ENCODE data around the gene FAM169A.

GRCh38 chr5:74839229-74839628 lies 27.0 kb downstream of the FAM169A start:
- TF ChIP-seq CTCF (conservative IDR thresholded peaks at IDR 0.05; ENCODE audit: low read depth, low read length), result no peak
- TF ChIP-seq RAD21 (IDR thresholded peaks at IDR 0.05; ENCODE audit: low read length), result no peak
- TF ChIP-seq POLR2A (IDR thresholded peaks at IDR 0.05; ENCODE audit: low read depth, low read length), result no peak
- TF ChIP-seq SMC3 (IDR thresholded peaks at IDR 0.05; ENCODE audit: low read depth, low read length), result no peak
- no peak for TF ChIP-seq FOS (IDR thresholded peaks at IDR 0.05; ENCODE audit: low read depth, low read length)
- no peak for TF ChIP-seq RFX5 (IDR thresholded peaks at IDR 0.05; ENCODE audit: low read depth, low read length)
- TF ChIP-seq RCOR1 (IDR thresholded peaks at IDR 0.05; ENCODE audit: insufficient replicate concordance, low read length), result no peak
- no peak for TF ChIP-seq CHD1 (IDR thresholded peaks at IDR 0.05; ENCODE audit: low read depth, low read length)
- no peak for TF ChIP-seq USF2 (IDR thresholded peaks at IDR 0.05; ENCODE audit: low read depth, low read length)
- no peak for TF ChIP-seq MAFK (IDR thresholded peaks at IDR 0.05; ENCODE audit: low read depth, low read length)
- no peak for TF ChIP-seq CEBPB (IDR thresholded peaks at IDR 0.05; ENCODE audit: low read depth, low read length)
- TF ChIP-seq MAZ (IDR thresholded peaks at IDR 0.05; ENCODE audit: borderline replicate concordance, low read depth, low read length), result no peak
- TF ChIP-seq NFE2L2 (IDR thresholded peaks at IDR 0.05; ENCODE audit: low read depth, low read length), result no peak
- TF ChIP-seq MXI1 (IDR thresholded peaks at IDR 0.05; ENCODE audit: borderline replicate concordance, low read depth, low read length), result no peak
